Measurements from ENCODE around the gene PWWP2B.
A peak's percentile ranks its signal among the peaks of the same experiment; 100 is the strongest.

Gene PWWP2B

GRCh38 chr10:132461683-132462231 lies 64.8 kb downstream of the PWWP2B start:
- no peak overlapping the region for H3K27ac ChIP-seq
- H3K27me3 ChIP-seq, result peaks cover 0 to 15% of the 10 kb centered on the region in 2 donors
- H3K4me3 ChIP-seq, result no peak overlapping the region
- intact Hi-C loops (cut with DNase I; ENCODE audit: low total_unique reads), result loop anchor here (5.0 kb wide), 1 partner anchor 36 kb away; no protein-coding TSS in a partner anchor
- no peak for TF ChIP-seq CTCF (IDR thresholded peaks at IDR 0.05)
- H3K9me3 ChIP-seq, result no peaks in the 10 kb centered on the region
- no peaks in the 10 kb centered on the region for H3K36me3 ChIP-seq
- no peak for DNase-seq
- H3K4me1 ChIP-seq, result peaks cover 16 to 53% (median 44%) of the 10 kb centered on the region in 4 donors

- H3K9me3 ChIP-seq, result no peaks in the 10 kb centered on the region
- no peak overlapping the region for H3K4me3 ChIP-seq
- peaks cover 23 to 62% (median 52%) of the 10 kb centered on the region in 4 donors for H3K4me1 ChIP-seq
- DNase-seq, result no peak
- TF ChIP-seq CTCF (IDR thresholded peaks at IDR 0.05), result no peak
- intact Hi-C loops (cut with DNase I; ENCODE audit: low total_unique reads), result loop anchor here (1.0 to 5.0 kb wide), 2 partner anchors 35 to 115 kb away; no protein-coding TSS in a partner anchor
- peak overlapping the region; percentile 95 to 97 for H3K27ac ChIP-seq
- H3K36me3 ChIP-seq, result no peaks in the 10 kb centered on the region
- H3K27me3 ChIP-seq, result peaks cover 0 to 7% of the 10 kb centered on the region in 2 donors
These were observed 65.7 kb downstream of the PWWP2B start for GRCh38 chr10:132462463-132463332.

GRCh38 chr10:132463333-132464255 lies 66.6 kb downstream of the PWWP2B start:
- TF ChIP-seq CTCF (IDR thresholded peaks at IDR 0.05), result peak; percentile 26
- Histone ChIP-seq H3K4me3 (peak overlapping the region; percentile 24 to 35), H3K36me3 (no peaks in the 10 kb centered on the region), H3K27me3 (no peaks in the 10 kb centered on the region), H3K27ac (peak overlapping the region; percentile 95 to 97), H3K4me1 (peaks cover 23 to 66% (median 56%) of the 10 kb centered on the region in 4 donors), H3K9me3 (no peaks in the 10 kb centered on the region)
- intact Hi-C loops (cut with DNase I; ENCODE audit: low total_unique reads), result loop anchor here (1.0 to 5.0 kb wide), 2 partner anchors 34 to 114 kb away; no protein-coding TSS in a partner anchor
- no peak for DNase-seq

GRCh38 chr10:132464256-132465192 lies 67.5 kb downstream of the PWWP2B start:
- H3K9me3 ChIP-seq, result no peaks in the 10 kb centered on the region
- H3K27me3 ChIP-seq, result no peaks in the 10 kb centered on the region
- TF ChIP-seq CTCF (IDR thresholded peaks at IDR 0.05), result peak in 1 of 2 experiments; percentile 2
- peak overlapping the region; percentile 24 to 35 for H3K4me3 ChIP-seq
- intact Hi-C loops (cut with DNase I; ENCODE audit: low total_unique reads), result loop anchor here (5.0 kb wide), 2 partner anchors 33 to 53 kb away; no protein-coding TSS in a partner anchor
- no peaks in the 10 kb centered on the region for H3K36me3 ChIP-seq
- H3K4me1 ChIP-seq, result peaks cover 23 to 72% (median 62%) of the 10 kb centered on the region in 4 donors
- DNase-seq, result peak; percentile 93 to 98
- H3K27ac ChIP-seq, result peak overlapping the region; percentile 95 to 97
